Measurements from ENCODE around the gene DHRSX. TPM values are rescaled to one million over a fixed set of nuclear protein-coding genes. Genes with fewer than 3 reads are reported as not detected.

DHRSX gene
- total and polyA plus RNA-seq, 9 of the 15 experiments (the other 6 are each of a cell fraction or from before 2014, with no cell fraction given): 0.59 to 11.0 (median 6.2) TPM

DNA sequence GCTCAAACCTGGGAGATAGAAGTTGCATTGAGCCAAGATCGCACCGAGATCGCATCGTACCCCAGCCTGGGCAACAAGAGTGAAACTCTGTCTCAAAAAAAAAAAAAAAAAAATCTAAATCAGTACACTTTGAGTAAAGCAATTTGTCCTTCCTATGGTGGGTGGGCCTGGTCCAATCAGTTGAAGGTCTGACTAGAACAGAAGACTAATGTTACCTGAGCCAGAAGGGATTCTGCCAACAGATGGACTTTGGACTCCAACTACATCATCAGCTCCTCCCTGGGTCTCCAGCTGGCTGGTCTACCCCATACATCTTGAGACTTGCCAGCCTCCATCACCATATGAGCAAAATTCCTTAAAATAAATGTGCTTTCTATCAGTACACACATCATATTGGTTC lies 155.2 kb downstream of the DHRSX start:
- Histone ChIP-seq H3K79me2 (ENCODE audit: control insufficient read depth, insufficient read depth, low read length) (no peaks in the 10 kb centered on the region), H3K9me1 (ENCODE audit: control insufficient read depth, insufficient read depth, low read length) (no peaks in the 10 kb centered on the region), H3K4me1 (replicated peaks in 1 of 2; ENCODE audit: control insufficient read depth in 2 of 2, insufficient read depth in 2 of 2, low read length in 2 of 2) (peaks cover 4 to 10% of the 10 kb centered on the region in 2 experiments; a peak in 3 of 5 replicates), H3K9me3 (replicated peaks; ENCODE audit: control insufficient read depth, insufficient read depth, low read depth, low read length) (no peaks in the 10 kb centered on the region), H3K9ac (ENCODE audit: insufficient read depth in 1 of 2, low read depth in 2 of 2, low read length in 2 of 2) (no peak overlapping the region), H3K27me3 (ENCODE audit: control insufficient read depth in 2 of 2, insufficient read depth in 2 of 2, low read length in 2 of 2) (no peaks in the 10 kb centered on the region), H4K20me1 (replicated peaks; ENCODE audit: control insufficient read depth, insufficient read depth, low read length) (no peaks in the 10 kb centered on the region), H3K36me3 (ENCODE audit: control insufficient read depth, insufficient read depth, low read length) (no peaks in the 10 kb centered on the region), H3K4me3 (no peak overlapping the region), H3K27ac (ENCODE audit: extremely low read depth, low read depth, low read length) (no peak overlapping the region), H3K4me2 (ENCODE audit: insufficient read depth, low read length) (no peak overlapping the region), H2AFZ (ENCODE audit: low read depth, low read length) (no peak overlapping the region)
- ChIA-PET POLR2A (no interaction called here), CTCF (ENCODE audit: low intra/inter-chr PET ratio) (no interaction called here)
- whole genome bisulfite sequencing (ENCODE audit: insufficient coverage, low coverage, missing lambda C conversion rate): 100% methylated on average over 1 of the region's 4 CpGs
- no peak for DNase-seq (ENCODE audit: extremely low read depth in 1 of 4, low spot score in 3 of 4)
- TF ChIP-seq RBM25 (IDR thresholded peaks at IDR 0.05; ENCODE audit: low read depth, low read length, severe bottlenecking) (peak; percentile 82), ZNF134 (CRISPR knock-in tag; conservative IDR thresholded peaks at IDR 0.05) (peak; percentile 98), SLC30A9 (CRISPR knock-in tag; IDR thresholded peaks at IDR 0.05) (no peak)
- BruUV-seq (replicated peaks): no TSS peak
- in situ Hi-C loops (cut with MboI) (no loop called here), intact Hi-C loops (cut with micrococcal nuclease) (no loop called here)
- ATAC-seq: no peak
- FAIRE-seq: no peak

DNA sequence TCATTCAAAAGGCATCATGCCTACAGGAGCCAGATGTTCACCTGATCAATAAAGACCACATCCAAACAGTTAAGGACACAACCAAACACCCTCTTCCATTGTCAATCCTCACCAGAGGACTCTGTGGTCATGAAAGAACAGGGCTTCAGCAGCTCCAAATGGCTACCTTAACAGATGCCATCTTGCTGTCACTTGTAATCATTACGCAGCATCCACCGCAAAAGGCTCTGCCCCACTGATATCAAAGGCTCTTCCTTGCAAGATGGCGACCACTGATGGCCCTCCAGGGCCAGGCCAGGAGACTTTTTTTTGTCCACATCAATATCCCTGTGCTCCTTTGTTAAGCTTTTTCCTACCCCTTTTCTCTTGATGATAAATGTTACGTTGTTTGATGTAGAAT lies 157.4 kb downstream of the DHRSX start:
- CTCF ChIA-PET (ENCODE audit: low intra/inter-chr PET ratio): no interaction called here
- TF ChIP-seq SNRNP70 (optimal IDR thresholded peaks at IDR 0.05; ENCODE audit: low read depth, low read length) (no peak), CBFA2T2 (conservative IDR thresholded peaks at IDR 0.05) (peak; percentile 43), SAFB2 (IDR thresholded peaks at IDR 0.05; ENCODE audit: borderline replicate concordance, low read depth, low read length, severe bottlenecking) (no peak), SLC30A9 (CRISPR knock-in tag; IDR thresholded peaks at IDR 0.05) (no peak), HNRNPLL (IDR thresholded peaks at IDR 0.05; ENCODE audit: low read depth, low read length, poor library complexity, severe bottlenecking) (no peak), TAL1 (IDR thresholded peaks at IDR 0.05) (peak; percentile 35; the same call in 1 of the 2 replicates), YY1 (IDR thresholded peaks at IDR 0.05; ENCODE audit: borderline replicate concordance in 1 of 3, control insufficient read depth in 1 of 3, extremely low read depth in 1 of 3, insufficient read depth in 3 of 3, insufficient read length in 1 of 3, insufficient replicate concordance in 2 of 3, low read depth in 1 of 3, low read length in 2 of 3) (peak in 1 of 3 experiments; percentile 17), CBFA2T3 (IDR thresholded peaks at IDR 0.05) (peak; percentile 72)
- TF ChIP-seq, protein P1, sequence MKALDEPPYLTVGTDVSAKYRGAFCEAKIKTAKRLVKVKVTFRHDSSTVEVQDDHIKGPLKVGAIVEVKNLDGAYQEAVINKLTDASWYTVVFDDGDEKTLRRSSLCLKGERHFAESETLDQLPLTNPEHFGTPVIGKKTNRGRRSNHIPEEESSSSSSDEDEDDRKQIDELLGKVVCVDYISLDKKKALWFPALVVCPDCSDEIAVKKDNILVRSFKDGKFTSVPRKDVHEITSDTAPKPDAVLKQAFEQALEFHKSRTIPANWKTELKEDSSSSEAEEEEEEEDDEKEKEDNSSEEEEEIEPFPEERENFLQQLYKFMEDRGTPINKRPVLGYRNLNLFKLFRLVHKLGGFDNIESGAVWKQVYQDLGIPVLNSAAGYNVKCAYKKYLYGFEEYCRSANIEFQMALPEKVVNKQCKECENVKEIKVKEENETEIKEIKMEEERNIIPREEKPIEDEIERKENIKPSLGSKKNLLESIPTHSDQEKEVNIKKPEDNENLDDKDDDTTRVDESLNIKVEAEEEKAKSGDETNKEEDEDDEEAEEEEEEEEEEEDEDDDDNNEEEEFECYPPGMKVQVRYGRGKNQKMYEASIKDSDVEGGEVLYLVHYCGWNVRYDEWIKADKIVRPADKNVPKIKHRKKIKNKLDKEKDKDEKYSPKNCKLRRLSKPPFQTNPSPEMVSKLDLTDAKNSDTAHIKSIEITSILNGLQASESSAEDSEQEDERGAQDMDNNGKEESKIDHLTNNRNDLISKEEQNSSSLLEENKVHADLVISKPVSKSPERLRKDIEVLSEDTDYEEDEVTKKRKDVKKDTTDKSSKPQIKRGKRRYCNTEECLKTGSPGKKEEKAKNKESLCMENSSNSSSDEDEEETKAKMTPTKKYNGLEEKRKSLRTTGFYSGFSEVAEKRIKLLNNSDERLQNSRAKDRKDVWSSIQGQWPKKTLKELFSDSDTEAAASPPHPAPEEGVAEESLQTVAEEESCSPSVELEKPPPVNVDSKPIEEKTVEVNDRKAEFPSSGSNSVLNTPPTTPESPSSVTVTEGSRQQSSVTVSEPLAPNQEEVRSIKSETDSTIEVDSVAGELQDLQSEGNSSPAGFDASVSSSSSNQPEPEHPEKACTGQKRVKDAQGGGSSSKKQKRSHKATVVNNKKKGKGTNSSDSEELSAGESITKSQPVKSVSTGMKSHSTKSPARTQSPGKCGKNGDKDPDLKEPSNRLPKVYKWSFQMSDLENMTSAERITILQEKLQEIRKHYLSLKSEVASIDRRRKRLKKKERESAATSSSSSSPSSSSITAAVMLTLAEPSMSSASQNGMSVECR (CRISPR knock-in tag; IDR thresholded peaks at IDR 0.05): no peak

More for the DNA sequence above, 157.4 kb downstream of the DHRSX start:
- H3K9ac ChIP-seq (ENCODE audit: insufficient read depth in 1 of 2, low read depth in 2 of 2, low read length in 2 of 2): no peak overlapping the region
- H4K20me1 ChIP-seq (replicated peaks; ENCODE audit: control insufficient read depth, insufficient read depth, low read length): no peaks in the 10 kb centered on the region
- H3K4me3 ChIP-seq: no peak overlapping the region
- no peaks in the 10 kb centered on the region for H3K27me3 ChIP-seq (ENCODE audit: control insufficient read depth in 2 of 2, insufficient read depth in 2 of 2, low read length in 2 of 2)
- POLR2A ChIA-PET: no interaction called here
- peak overlapping the region; percentile 56; the same call in 1 of the 3 replicates for H3K27ac ChIP-seq (ENCODE audit: extremely low read depth, low read depth, low read length)
- H3K79me2 ChIP-seq (ENCODE audit: control insufficient read depth, insufficient read depth, low read length): no peaks in the 10 kb centered on the region
- FAIRE-seq (peak; percentile 63), DNase-seq (ENCODE audit: extremely low read depth in 1 of 4, low spot score in 3 of 4) (peak in 3 of 4 experiments; percentile 18 to 25 (median 20)), ATAC-seq (peak; percentile 50)
- in situ Hi-C loops (cut with MboI) (no loop called here), intact Hi-C loops (cut with micrococcal nuclease) (no loop called here)
- 41% methylated on average over 4 of the region's 4 CpGs for WGBS (ENCODE audit: insufficient coverage, low coverage, missing lambda C conversion rate)
- peaks cover 4 to 10% of the 10 kb centered on the region in 2 experiments; a peak in 3 of 5 replicates for H3K4me1 ChIP-seq (replicated peaks in 1 of 2; ENCODE audit: control insufficient read depth in 2 of 2, insufficient read depth in 2 of 2, low read length in 2 of 2)
- no peak overlapping the region for H3K4me2 ChIP-seq (ENCODE audit: insufficient read depth, low read length)
- no peaks in the 10 kb centered on the region for H3K9me3 ChIP-seq (replicated peaks; ENCODE audit: control insufficient read depth, insufficient read depth, low read depth, low read length)
- BruUV-seq (replicated peaks): no TSS peak
- H2AFZ ChIP-seq (ENCODE audit: low read depth, low read length): no peak overlapping the region
- no peaks in the 10 kb centered on the region for H3K9me1 ChIP-seq (ENCODE audit: control insufficient read depth, insufficient read depth, low read length)
- no peaks in the 10 kb centered on the region for H3K36me3 ChIP-seq (ENCODE audit: control insufficient read depth, insufficient read depth, low read length)
